Measurements from ENCODE around the gene DENND5A.

DENND5A gene

DNA sequence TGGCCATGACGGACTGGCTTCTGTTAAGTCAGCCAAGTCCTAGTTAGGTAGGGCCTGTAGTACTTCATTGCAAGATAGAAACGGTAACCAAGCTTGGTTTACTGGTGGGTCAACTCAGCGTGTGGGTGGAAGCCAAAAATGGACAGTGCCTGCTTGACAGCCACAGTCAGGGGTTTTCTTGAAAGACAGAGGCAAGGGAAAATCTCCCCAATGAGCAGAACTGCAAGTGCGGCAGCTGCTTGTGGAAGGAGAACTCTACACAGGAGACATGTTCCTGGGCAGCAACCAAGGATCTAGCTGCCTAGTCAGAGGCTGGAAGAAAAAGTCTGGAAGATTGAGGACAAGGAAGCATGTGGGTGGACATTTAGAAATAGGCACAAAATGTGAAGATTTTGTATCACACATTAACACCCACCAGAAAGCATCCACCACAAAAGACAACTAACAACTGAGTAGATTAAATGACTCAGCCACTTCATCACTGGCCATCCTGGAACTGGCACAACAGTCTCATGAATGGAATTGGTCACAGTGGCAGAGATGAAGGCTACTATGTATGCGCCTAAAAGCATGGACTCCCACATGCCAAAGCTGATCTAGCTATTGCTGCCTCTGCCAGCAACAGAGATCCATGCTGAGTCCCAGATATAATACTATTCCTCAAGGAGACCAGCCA, 132.8 kb downstream of the DENND5A start:
- H3K4me1 ChIP-seq (ENCODE audit: control insufficient read depth, low read depth, low read length), result no peaks in the 10 kb centered on the region
- no peak overlapping the region for H2BK15ac ChIP-seq (replicated peaks; ENCODE audit: low read depth)
- no peaks in the 10 kb centered on the region for H3K27me3 ChIP-seq (ENCODE audit: insufficient read depth, low read length, poor library complexity)
- no peak overlapping the region for H4K8ac ChIP-seq (ENCODE audit: low read depth, low read length)
- no peak overlapping the region for H3K4me2 ChIP-seq (ENCODE audit: low read length)
- H3K4ac ChIP-seq (ENCODE audit: low read depth, low read length), result no peak overlapping the region
- H2AK5ac ChIP-seq (ENCODE audit: low read length), result no peak overlapping the region
- no peak overlapping the region for H3K56ac ChIP-seq (ENCODE audit: low read length)
- H3K27ac ChIP-seq (ENCODE audit: low read depth, low read length), result no peak overlapping the region
- no peaks in the 10 kb centered on the region for H3K79me2 ChIP-seq (ENCODE audit: control insufficient read depth, insufficient read depth, low read length)
- H2BK120ac ChIP-seq (ENCODE audit: low read depth, low read length), result no peak overlapping the region
- H2BK5ac ChIP-seq (ENCODE audit: low read length), result no peak overlapping the region
- no peak for DNase-seq
- WGBS (ENCODE audit: extremely low coverage, insufficient coverage, low lambda C conversion rate), result no CpG with 5 or more reads among the region's 5 CpGs
- no peak overlapping the region for H3K18ac ChIP-seq (ENCODE audit: low read length)
- no peaks in the 10 kb centered on the region for H3K79me1 ChIP-seq (ENCODE audit: low read length)
- H3K23ac ChIP-seq (ENCODE audit: low read length), result no peak overlapping the region
- no peak overlapping the region for H3K9ac ChIP-seq (ENCODE audit: low read length)
- H3K36me3 ChIP-seq (ENCODE audit: control insufficient read depth, insufficient read depth, low read length), result peaks cover 4% of the 10 kb centered on the region
- H3K4me3 ChIP-seq (ENCODE audit: low read length), result no peak overlapping the region
- no peak overlapping the region for H4K5ac ChIP-seq (ENCODE audit: low read length)

DNA sequence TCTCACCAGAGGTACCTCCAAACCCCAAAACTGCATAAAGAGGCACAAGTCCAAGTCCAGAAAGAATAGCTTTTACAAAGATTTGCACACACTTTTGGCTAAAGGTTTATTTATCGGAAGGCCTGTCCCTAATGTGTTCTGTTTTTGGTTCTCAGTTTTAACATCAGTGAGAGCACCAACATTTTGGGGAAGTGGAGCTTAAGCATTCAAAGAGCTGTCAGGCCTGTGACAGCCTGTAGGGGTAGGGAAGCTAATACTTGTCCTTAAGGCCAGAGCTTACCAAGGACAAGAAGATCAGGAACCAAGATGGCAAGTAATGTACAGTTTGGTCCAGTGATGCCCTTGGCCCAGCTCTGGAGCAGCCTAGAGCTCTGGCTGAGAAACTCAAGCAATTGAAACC, 134.9 kb downstream of the DENND5A start:
- H2BK5ac ChIP-seq (ENCODE audit: low read length), result no peak overlapping the region
- H3K4me3 ChIP-seq (ENCODE audit: low read length), result no peak overlapping the region
- no peaks in the 10 kb centered on the region for H3K36me3 ChIP-seq (ENCODE audit: control insufficient read depth, insufficient read depth, low read length)
- no peak overlapping the region for H2BK120ac ChIP-seq (ENCODE audit: low read depth, low read length)
- WGBS (ENCODE audit: extremely low coverage, insufficient coverage, low lambda C conversion rate), result no CpG with 5 or more reads among the region's 1 CpG
- no peak overlapping the region for H2BK15ac ChIP-seq (replicated peaks; ENCODE audit: low read depth)
- no peaks in the 10 kb centered on the region for H3K79me2 ChIP-seq (ENCODE audit: control insufficient read depth, insufficient read depth, low read length)
- H3K23ac ChIP-seq (ENCODE audit: low read length), result no peak overlapping the region
- no peak overlapping the region for H3K9ac ChIP-seq (ENCODE audit: low read length)
- no peak overlapping the region for H4K5ac ChIP-seq (ENCODE audit: low read length)
- H3K27ac ChIP-seq (ENCODE audit: low read depth, low read length), result no peak overlapping the region
- no peak overlapping the region for H4K8ac ChIP-seq (ENCODE audit: low read depth, low read length)
- H3K18ac ChIP-seq (ENCODE audit: low read length), result no peak overlapping the region
- no peak overlapping the region for H3K4ac ChIP-seq (ENCODE audit: low read depth, low read length)
- no peak overlapping the region for H3K4me2 ChIP-seq (ENCODE audit: low read length)
- no peak overlapping the region for H2AK5ac ChIP-seq (ENCODE audit: low read length)
- DNase-seq, result no peak
- no peak overlapping the region for H3K56ac ChIP-seq (ENCODE audit: low read length)
- no peaks in the 10 kb centered on the region for H3K79me1 ChIP-seq (ENCODE audit: low read length)
- H3K27me3 ChIP-seq (ENCODE audit: insufficient read depth, low read length, poor library complexity), result no peaks in the 10 kb centered on the region
- H3K4me1 ChIP-seq (ENCODE audit: control insufficient read depth, low read depth, low read length), result no peaks in the 10 kb centered on the region

DNA sequence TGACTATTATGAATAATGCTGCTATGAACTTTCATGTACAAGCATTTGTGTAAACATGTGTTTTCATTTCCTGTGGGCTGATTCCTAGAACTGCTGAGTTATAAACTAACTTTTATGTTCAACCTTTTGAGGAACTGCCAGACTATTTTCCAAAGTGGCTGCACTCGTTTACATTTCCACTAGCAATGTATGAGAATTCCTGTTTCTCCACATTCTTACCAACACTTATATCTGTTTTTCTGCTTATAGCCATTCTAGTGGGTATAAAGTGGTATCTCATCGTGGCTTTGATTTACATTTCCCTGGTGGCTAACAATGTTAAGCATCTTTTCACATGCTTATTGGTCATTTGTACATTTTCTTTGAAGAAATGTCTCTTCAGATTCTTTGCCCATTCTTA, 138.5 kb downstream of the DENND5A start:
- no peak overlapping the region for H3K4me2 ChIP-seq (ENCODE audit: low read length)
- no CpG with 5 or more reads among the region's 2 CpGs for WGBS (ENCODE audit: extremely low coverage, insufficient coverage, low lambda C conversion rate)
- no peaks in the 10 kb centered on the region for H3K27me3 ChIP-seq (ENCODE audit: insufficient read depth, low read length, poor library complexity)

DNA sequence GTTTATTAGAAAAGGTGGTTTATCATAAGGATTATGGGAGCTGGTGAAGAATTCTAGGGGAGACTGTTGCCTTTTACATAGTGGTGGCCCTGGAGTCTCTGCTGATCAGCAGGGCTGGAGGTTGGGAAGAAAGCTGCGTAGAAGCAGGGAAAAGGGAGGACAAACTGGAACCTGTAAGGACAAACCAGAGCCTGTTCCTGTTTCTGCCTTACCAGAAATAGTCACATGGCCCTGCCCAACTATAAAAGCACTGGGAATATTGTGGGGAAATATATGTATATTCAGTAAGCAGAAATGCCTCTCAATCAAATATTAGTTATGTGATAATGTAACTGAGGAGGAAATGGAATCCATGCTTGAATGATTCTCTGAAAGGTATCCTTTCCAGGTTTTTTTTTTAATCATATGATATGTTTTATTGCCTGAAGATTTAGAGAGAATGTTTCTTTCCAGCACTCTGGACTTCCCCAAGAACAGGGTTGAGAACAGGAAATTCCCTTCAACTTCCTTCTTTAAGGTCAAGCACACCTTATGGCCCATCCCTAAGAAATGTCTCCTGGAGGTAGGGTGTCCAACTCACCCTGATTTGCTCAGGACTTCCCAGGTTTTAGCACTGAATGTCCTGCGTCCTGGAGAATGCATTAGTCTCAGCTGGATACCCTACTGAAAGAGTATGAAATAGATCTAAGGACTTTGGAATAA, 139.8 kb downstream of the DENND5A start:
- H3K36me3 ChIP-seq (ENCODE audit: control insufficient read depth, insufficient read depth, low read length), result no peaks in the 10 kb centered on the region
- H3K27me3 ChIP-seq (ENCODE audit: insufficient read depth, low read length, poor library complexity), result no peaks in the 10 kb centered on the region
- H2BK120ac ChIP-seq (ENCODE audit: low read depth, low read length), result no peak overlapping the region
- no peak overlapping the region for H3K4me2 ChIP-seq (ENCODE audit: low read length)
- H2BK5ac ChIP-seq (ENCODE audit: low read length), result no peak overlapping the region
- DNase-seq, result no peak
- no peak overlapping the region for H4K5ac ChIP-seq (ENCODE audit: low read length)
- H3K4me1 ChIP-seq (ENCODE audit: control insufficient read depth, low read depth, low read length), result no peaks in the 10 kb centered on the region
- WGBS (ENCODE audit: extremely low coverage, insufficient coverage, low lambda C conversion rate), result no CpG with 5 or more reads among the region's 2 CpGs
- no peak overlapping the region for H3K23ac ChIP-seq (ENCODE audit: low read length)
- H3K18ac ChIP-seq (ENCODE audit: low read length), result no peak overlapping the region
- no peak overlapping the region for H3K9ac ChIP-seq (ENCODE audit: low read length)
- H3K79me2 ChIP-seq (ENCODE audit: control insufficient read depth, insufficient read depth, low read length), result no peaks in the 10 kb centered on the region
- no peak overlapping the region for H2AK5ac ChIP-seq (ENCODE audit: low read length)
- no peak overlapping the region for H4K8ac ChIP-seq (ENCODE audit: low read depth, low read length)
- H3K27ac ChIP-seq (ENCODE audit: low read depth, low read length), result no peak overlapping the region
- no peaks in the 10 kb centered on the region for H3K79me1 ChIP-seq (ENCODE audit: low read length)
- H2BK15ac ChIP-seq (replicated peaks; ENCODE audit: low read depth), result no peak overlapping the region
- no peak overlapping the region for H3K4ac ChIP-seq (ENCODE audit: low read depth, low read length)
- H3K4me3 ChIP-seq (ENCODE audit: low read length), result no peak overlapping the region
- H3K56ac ChIP-seq (ENCODE audit: low read length), result no peak overlapping the region

More for the DNA sequence above, 138.5 kb downstream of the DENND5A start:
- Histone ChIP-seq H2BK15ac (replicated peaks; ENCODE audit: low read depth) (no peak overlapping the region), H3K27ac (ENCODE audit: low read depth, low read length) (no peak overlapping the region), H3K79me2 (ENCODE audit: control insufficient read depth, insufficient read depth, low read length) (no peaks in the 10 kb centered on the region), H3K79me1 (ENCODE audit: low read length) (no peaks in the 10 kb centered on the region), H2BK5ac (ENCODE audit: low read length) (no peak overlapping the region), H2AK5ac (ENCODE audit: low read length) (no peak overlapping the region), H4K5ac (ENCODE audit: low read length) (no peak overlapping the region), H3K36me3 (ENCODE audit: control insufficient read depth, insufficient read depth, low read length) (no peaks in the 10 kb centered on the region), H3K4me1 (ENCODE audit: control insufficient read depth, low read depth, low read length) (no peaks in the 10 kb centered on the region), H3K18ac (ENCODE audit: low read length) (no peak overlapping the region), H3K9ac (ENCODE audit: low read length) (no peak overlapping the region), H3K4ac (ENCODE audit: low read depth, low read length) (no peak overlapping the region), H2BK120ac (ENCODE audit: low read depth, low read length) (no peak overlapping the region), H4K8ac (ENCODE audit: low read depth, low read length) (no peak overlapping the region), H3K4me3 (ENCODE audit: low read length) (no peak overlapping the region), H3K56ac (ENCODE audit: low read length) (no peak overlapping the region), H3K23ac (ENCODE audit: low read length) (no peak overlapping the region)
- no peak for DNase-seq

DNA sequence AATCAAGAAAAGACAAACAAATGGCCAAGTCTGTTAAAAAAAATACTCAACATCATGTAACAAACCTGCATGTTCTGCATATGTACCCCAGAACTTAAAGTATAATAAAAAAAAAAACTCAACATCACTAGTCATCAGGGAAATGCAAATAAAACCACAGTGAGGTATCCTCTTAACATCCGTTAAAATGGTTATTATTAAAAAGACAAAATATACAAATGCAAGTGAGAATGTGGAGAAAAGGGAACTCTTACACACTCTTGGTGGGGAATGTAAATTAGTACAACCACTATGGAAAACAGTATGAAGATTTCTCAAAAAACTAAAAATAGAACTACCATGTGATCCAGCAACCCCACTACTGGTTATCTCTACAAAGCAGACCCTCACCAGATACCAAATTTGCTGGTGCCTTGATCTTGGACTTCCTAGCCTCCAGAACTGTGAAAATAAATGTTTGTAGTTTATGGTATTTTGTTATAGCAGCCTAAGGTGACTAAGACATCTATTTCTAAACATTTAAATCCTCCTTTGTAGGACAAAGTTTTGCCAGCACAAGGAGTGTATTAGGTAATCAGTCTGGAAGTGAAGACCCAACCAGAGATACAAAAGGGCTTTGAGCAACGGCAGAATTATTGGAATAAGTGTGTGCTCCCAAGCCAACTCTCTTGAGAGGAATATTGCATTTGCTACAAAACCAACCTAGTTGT, 141.4 kb downstream of the DENND5A start:
- Histone ChIP-seq H3K23ac (ENCODE audit: low read length) (no peak overlapping the region), H4K8ac (ENCODE audit: low read depth, low read length) (no peak overlapping the region), H2BK5ac (ENCODE audit: low read length) (no peak overlapping the region), H3K27me3 (ENCODE audit: insufficient read depth, low read length, poor library complexity) (no peaks in the 10 kb centered on the region), H3K9ac (ENCODE audit: low read length) (no peak overlapping the region), H3K36me3 (ENCODE audit: control insufficient read depth, insufficient read depth, low read length) (no peaks in the 10 kb centered on the region), H2BK15ac (replicated peaks; ENCODE audit: low read depth) (no peak overlapping the region), H3K18ac (ENCODE audit: low read length) (no peak overlapping the region), H4K5ac (ENCODE audit: low read length) (no peak overlapping the region), H3K4me2 (ENCODE audit: low read length) (no peak overlapping the region), H3K79me1 (ENCODE audit: low read length) (no peaks in the 10 kb centered on the region), H3K4ac (ENCODE audit: low read depth, low read length) (no peak overlapping the region), H3K4me3 (ENCODE audit: low read length) (no peak overlapping the region), H2AK5ac (ENCODE audit: low read length) (no peak overlapping the region), H2BK120ac (ENCODE audit: low read depth, low read length) (no peak overlapping the region), H3K56ac (ENCODE audit: low read length) (no peak overlapping the region), H3K27ac (ENCODE audit: low read depth, low read length) (no peak overlapping the region), H3K4me1 (ENCODE audit: control insufficient read depth, low read depth, low read length) (no peaks in the 10 kb centered on the region), H3K79me2 (ENCODE audit: control insufficient read depth, insufficient read depth, low read length) (no peaks in the 10 kb centered on the region)
- no CpG with 5 or more reads among the region's 2 CpGs for WGBS (ENCODE audit: extremely low coverage, insufficient coverage, low lambda C conversion rate)
- DNase-seq, result no peak
